NCI-H146 (cell line): ENCODE measurements around the gene HACD3.
"Not testable (repeated sequence)": the region's sequence is repeated elsewhere in the genome, so short reads cannot be mapped to it uniquely, and the experiment has no call there.

ENCODE experiments used
- DNase-seq: peaks from one replicate; lab custom pipeline; 2025; lab: John Stamatoyannopoulos, UW

HACD3 gene

DNA sequence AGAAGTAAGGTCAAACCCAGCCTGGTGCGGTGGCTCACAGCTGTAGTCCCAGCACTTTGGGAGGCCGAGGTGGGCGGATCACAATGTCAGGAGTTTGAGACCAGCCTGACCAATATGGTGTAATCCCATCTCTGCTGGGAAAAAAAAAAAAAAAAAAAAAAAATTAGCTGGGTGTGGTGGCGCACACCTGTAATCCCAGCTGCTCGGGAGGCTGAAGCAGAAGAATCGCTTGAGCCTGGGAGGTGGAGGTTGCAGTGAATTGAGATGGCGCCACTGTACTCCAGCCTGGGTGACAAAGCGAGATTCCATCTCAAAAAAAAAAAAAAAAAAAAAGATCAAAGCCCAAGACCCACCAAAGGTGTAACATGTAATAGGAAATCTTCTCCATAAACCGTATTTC is 19.0 kb downstream of the HACD3 start:
- not testable (repeated sequence) for DNase-seq

DNA sequence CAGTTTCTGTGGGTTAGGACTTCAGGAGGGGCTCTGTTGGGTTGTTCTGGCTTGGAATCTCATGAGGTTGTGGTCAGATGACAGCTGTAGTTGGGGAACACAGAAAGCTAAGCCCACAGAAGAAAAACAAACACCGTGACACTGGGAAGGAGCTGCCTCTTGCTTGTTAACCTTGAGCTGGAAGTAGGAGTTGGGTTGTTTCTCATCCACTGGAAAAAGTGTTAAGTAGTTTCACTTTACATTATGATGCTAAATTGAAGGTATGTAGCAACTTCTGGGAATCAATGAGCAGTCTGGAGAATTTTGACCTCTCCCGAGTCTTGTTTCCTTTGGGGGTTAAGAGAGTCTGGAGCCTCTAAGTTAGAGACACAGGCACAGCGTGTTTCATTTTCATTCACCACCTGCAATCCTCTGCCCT is 20.4 kb downstream of the HACD3 start:
- no peak for DNase-seq

DNA sequence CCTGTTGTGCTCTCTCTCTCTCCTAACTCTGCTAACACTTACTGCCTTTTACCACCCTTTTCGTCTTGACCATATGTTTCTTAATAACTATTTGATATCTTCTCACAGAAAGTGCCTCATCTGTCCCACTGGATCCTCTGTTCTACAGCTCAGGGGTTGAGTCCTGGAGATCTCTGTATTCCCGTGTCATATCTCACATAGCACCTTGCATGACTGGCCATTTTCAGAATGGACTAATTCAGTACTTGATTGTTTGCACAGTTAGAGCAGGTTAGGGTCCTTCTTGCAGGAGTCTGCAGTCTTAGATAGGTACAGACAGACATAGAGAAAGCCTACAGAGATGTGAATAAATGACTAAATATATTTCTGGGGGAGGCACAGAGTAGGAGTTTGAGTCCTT is 20.9 kb downstream of the HACD3 start:
- DNase-seq: no peak

DNA sequence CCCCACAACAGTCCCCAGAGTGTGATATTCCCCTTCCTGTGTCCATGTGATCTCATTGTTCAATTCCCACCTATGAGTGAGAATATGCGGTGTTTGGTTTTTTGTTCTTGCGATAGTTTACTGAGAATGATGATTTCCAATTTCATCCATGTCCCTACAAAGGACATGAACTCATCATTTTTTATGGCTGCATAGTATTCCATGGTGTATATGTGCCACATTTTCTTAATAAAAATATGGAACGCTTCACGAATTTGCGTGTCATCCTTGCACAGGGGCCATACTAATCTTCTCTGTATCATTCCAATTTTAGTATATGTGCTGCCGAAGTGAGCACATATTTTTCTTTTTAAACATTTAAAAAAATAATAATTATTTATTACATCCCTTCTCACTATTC is 22.6 kb downstream of the HACD3 start:
- not testable (repeated sequence) for DNase-seq

DNA sequence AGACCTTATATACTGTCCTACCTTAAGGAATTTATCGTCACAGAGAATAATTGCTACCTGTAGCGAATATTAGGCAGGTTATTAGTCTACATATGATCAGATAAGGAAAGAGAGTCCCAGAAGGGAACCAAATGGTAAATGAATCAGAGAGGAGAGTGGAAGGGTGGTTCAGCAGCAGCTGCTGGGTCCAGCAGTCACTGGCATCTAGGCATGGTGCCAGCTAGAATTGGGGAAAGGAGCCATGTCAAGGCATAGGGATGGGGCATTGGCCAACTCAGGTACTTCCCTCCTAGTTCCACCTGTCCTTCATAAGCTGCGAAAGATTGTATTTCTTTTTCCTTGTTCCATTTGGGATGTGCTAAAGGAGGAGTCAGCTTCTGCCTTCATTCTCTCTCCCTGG is 23.4 kb downstream of the HACD3 start:
- no peak for DNase-seq

DNA sequence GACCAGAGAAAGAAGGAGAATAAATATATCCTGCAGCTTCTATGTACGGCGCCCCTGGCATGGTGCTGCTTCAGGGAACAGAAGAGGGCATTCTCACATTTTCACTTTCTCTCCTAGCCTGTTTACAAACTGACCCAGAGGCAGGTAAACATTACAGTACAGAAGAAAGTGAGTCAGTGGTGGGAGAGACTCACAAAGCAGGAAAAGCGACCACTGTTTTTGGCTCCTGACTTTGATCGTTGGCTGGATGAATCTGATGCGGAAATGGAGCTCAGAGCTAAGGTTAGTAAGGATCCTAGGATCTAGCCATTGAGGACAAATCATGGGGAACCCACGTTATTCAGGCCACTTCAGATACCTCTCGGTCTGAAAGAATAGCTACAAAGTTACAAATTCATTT is 26.4 kb downstream of the HACD3 start:
- no peak for DNase-seq

DNA sequence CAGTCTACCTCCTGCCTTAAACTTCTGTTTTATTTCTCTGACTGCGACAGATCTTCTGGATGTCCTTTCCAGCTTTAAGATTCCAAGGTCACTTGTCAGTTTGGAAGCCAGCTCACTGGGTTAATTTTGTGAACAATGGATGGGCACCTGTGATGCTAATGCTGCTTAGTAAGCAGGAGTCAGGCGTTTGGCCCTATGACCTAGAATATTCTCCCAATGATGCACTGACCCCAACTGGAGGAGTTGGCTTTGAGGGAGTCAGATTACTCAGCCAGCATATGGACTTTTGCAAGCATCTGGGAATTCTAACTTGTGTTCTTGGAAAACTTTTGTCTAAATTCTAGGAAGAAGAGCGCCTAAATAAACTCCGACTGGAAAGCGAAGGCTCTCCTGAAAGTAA is 28.1 kb downstream of the HACD3 start:
- no peak for DNase-seq

DNA sequence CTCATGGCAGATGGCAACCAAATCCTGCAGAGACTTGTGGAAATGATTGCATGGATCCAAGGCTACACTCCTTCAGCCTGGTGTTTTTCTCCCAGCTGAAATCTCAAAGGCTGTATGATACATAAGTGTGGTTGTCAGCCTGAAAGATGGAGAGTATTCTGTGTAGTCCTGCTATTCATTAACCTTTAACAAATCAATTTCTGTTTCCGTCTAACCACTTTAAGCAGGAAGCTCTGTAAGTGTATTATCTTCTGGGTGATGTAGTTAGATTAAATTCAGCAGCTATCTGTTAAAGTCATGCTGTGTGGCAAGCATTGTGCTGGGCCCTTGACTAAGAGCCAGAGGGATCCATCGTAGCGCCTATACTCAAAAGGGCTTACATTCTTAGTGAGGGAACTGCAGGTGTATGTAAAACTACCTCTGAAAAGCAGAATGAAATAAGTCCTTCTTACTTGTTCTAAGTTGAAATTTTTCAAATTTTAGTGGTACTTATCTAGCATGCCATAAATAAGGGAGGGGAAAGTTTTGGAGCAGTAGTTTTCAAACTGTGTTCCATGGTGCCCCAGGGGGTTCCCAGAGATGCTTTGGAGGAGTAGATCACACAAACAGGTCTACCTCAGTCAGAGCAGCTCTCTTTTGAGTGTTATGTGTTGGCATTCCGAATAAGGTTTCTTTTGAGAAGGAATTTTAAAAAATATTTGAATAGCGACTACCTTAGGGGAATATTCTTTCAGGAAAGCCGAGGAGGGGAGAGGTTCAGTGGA is 28.9 kb downstream of the HACD3 start:
- no peak for DNase-seq

DNA sequence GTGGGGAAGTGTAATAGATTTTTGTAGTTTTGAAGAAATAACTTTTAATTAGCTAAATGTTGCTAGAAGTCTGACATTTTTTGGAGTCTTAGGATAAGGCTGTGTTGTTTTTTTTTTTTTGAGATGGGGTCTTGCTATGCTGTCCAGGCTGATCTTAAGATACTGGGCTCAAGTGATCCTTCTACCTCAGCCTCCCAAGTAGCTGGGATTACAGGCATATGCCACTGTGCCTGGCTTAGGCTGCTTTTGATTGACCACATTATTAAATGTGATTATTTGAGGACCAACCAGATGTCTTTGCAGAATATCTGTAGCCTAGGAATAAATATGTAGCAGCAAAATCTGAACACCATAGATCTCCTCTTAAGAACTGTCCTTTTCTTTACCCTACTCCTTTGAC is 29.7 kb downstream of the HACD3 start:
- DNase-seq: no peak

DNA sequence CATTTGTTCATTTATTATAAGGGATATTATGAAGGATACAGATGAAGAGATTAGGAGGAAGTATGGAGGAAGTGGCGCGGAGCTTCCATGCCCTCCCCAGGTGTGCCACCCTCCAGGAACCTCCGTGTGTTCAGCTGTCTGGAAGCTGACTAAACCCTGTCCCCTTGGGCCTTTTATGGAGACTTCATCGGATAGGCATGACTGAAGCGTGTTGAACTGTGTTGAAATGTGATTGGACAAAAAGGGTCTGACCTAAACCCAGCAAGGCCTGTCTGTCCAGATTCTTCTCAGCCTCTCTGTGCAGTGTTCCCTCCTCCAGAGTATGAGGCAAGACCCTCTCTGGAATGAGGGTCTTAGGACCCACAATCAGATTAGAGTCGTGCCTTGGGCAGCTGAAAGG is 31.7 kb downstream of the HACD3 start:
- no peak for DNase-seq

DNA sequence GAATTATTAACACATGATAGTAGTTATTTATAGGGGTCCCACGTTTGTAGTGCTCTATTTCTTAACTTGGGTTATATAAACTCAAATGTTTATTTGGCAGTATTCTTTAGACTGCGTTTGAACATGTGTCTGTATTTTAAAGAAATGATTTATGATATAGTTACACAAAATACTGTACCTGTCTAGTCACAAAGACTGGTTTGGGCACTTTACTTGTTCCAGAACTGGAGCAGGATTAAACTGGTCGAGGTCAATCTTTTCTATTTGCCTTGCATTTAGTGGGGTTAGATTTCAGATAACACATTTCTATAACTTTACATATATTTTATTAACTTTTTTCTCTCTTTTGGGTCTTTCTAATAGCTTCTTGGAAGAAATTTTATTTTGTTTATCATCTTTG is 39.5 kb downstream of the HACD3 start:
- DNase-seq: no peak

DNA sequence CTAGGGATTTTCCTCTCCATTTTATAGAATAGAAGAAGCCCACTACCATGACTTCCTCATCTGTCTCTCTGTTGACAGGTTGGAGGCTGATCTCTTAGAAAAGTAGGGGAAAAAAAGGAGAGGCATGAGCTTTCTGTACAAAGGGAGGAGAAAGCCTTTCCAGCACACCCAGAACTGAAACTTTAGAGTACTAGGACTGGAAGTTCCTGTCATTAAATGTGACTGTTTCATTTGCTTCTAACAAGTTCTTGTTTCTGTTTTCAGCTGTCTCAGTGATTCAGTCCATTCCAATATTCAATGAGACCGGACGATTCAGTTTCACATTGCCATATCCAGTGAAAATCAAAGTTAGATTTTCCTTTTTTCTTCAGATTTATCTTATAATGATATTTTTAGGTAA is 41.7 kb downstream of the HACD3 start:
- DNase-seq: no peak

DNA sequence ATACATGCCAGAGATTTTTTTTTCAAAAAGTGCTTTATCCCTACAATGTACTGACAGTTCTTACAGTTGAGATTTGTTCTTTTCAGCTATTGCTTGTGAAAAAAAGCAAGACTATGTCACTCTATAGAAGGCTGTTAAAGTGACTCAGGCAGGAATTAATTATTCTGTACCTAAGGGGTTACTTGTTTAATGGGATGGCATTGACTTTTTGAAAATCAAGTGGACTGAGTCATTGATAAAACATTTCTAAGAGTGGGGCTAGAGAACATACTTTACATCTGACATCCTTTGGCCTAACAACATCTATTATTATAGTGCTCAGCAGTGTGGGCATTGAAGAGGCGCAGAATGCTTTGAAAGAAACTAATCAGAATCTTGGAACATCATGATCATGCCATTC is 46.4 kb downstream of the HACD3 start:
- no peak for DNase-seq

DNA sequence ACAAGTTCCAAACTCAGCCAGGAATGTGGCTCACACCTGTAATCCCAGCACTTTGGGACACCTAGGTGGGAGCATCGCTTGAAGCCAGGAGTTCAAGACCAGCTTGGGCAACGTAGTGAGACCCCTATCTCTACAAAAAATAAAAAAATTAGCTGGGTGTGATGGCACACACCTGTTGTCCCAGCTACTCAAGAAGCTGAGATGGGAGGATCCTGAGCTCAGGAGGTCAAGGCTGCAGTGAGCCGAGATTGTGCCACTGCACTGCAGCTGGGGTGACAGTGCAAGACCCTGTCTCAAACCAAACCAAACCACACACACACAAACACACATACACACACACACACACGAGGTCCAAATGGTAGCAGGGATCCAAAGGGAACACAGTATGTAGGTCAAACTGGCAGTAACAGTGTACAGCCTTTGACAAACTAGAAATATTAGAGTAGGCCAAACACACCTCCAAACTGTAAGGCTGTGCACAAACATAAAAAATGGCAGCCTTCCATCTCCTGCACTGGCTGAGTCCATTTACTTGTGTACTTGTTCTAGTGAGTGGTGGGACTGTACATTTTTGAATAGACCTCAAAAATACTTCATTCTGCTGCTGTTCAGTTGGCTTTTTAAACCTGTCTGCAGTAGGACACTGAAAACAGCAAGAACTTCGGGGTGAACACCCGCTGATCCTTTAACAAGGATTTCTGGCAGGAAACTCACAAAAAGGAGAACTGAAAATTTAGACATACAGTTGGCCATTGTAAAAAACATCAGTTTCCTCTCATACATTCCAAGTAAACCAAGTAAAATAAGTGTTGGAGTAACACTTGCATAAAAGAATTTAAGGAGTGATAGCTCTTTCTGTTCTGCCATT is 47.1 kb downstream of the HACD3 start:
- no peak for DNase-seq

DNA sequence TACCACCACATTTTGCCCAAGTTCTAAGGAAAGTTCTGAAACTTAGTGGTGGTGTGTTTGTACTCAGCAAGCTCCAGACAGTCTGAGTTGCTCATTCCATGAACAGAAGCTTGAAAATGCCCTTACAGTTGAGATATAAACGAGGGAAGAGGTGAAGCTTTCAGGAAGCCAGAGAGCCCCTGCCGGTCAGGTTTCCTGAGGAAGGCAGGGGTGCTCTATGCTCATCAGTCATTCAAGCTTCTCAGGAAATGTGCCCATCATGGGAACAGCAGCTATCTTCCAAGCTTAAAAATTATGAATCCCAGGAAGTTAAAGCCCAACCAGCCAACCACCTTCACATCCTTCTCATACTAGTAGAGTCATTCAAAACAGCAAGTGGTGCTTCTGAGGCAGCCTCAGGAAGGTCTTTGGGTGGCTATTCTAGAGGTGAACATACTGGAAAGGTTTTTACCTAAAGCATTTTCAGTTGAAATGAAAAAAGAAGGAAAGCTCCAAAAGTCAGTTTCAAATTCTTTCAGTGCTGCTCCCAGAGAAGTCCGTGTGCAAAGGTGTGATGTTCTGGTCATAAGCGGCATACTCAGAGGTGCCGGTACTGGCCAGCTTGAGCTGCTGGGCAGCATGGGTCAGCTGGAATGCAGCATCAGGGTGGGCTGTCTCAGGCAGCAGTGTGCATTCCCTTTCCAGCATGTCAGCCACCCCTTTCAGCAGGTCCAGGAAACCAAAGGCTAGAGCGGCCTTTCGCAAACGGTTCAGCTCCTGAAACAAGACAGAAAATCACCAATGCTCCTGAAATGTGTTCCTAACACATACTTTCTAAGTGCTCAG is 48.9 kb downstream of the HACD3 start:
- DNase-seq: no peak

DNA sequence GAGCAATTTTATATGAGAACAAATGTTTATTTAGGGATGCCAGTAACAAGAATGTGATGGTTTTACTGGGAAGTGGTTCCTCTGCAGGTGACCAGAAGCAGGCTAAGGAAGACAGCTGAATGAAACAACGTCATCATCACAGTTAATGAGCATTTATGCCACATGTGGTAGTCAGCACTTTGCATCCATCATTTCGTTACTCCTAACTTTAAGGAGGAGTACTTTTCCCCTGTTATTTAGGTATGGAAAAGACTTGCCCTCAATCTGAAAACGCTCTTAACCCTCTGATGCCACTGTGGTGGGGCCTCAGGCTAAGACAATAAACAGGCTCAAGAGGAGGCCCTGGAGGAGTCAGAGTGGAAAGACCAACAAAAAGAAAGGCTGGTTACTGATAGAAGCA is 49.5 kb downstream of the HACD3 start:
- no peak for DNase-seq

DNA sequence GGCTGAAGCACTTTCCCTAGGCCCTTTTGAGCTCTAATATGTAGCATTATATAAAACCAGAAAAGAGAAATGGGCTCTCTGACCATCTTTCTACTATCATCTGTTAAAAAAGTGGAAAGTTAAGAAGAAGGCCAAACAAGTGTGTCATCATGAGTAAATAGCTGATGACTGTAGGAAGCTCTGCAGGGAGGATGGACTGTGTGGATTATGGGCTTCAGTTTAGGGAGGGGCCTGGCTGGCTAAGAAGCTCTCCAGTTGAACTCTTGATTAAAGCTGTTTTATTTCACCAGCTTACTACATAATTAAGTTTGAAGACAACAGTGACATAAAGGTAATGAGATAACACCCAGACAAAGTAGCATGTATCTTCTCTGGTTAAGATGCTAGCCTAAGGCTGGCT is 50.0 kb downstream of the HACD3 start:
- DNase-seq: no peak

DNA sequence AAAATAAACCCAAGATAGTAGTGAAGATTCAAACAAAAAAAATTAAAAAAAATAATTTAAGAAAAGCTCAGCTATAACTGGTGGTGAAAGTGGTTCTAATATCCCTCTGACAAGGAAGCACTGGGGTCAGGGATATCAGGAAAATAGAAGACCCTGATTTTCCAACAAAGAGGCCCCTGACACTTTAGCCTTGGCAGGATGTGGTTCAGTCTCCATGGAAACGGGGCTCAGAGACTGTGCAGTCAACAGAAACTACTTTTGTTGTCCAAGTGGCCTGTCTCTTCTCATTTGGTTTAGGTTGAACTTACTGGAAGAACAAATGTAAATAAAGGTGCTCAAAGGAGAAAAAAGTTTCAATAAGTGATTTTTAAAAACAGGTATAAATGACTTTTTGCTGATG is 53.4 kb downstream of the HACD3 start:
- DNase-seq: no peak

DNA sequence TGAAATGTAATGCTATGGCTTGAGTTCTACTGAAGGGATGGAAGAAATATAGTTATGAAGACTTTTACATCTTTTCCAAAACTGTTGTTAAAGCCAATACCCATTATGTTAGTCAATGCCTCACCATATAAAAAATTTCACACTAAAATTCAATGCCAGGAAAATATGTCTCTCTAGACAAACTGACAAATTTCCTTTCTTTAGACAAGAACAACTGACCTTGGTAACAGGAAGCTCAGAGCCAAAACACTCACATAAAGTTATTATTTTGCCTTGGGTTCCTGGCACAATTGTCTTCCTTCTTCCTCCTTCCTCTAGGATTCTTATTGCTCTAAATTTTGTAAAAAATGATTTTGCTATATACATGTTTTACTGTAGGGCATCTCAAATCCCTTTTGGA is 54.0 kb downstream of the HACD3 start:
- DNase-seq: no peak

DNA sequence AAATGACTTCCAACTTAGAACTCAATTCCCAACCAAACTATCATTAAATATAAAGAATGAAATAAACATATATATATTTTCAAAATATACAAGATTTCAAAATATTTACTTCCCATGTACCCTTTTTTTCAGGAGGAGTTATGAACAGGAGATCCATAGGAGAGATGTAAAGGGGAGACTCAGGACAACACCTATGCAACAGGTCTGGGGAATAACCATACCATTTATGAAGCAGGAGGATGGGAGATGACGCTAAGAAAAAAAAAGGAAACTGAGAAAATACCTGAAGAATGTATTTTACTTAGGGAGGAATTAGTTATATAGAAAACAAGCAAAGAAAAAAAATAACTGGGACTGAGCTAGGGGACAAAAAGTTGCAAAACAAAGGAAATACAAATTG is 56.8 kb downstream of the HACD3 start:
- no peak for DNase-seq

DNA sequence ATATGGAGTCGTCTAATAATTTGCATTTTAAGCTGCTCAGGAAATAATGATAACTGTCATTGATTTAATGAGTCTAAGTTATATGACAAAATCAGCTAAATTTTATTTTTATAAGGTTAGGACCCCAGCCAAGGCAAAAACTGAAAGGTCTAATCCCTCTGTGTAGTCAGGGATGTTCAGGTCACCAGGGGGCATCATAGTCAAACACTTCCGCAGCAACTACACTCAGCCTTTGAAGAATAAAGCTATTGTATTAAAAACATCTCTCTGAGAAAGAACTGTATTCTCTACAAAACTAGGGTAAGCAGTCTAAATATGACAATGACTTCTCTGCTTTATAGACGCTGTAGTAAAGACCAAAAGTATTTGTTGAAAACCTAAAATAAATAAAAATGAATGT is 65.7 kb downstream of the HACD3 start:
- no peak for DNase-seq

DNA sequence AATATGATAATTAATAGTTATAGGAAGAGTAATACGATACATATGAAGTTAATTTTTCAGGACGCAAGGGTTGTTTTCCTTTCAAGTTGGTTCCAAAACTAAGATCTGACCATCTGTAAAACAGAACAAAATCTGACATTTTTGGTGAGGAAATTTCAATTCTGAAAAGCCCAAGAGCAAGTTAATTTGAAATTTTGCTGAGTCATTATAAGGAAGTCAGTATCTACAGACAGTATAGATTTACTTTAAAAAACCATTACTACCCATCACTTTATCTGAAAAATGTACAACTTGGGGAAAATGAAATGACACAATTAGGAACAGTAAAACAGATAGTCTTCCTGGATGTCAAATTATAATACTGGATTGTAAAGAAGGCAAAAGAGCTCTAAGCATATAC is 68.2 kb downstream of the HACD3 start:
- DNase-seq: no peak

DNA sequence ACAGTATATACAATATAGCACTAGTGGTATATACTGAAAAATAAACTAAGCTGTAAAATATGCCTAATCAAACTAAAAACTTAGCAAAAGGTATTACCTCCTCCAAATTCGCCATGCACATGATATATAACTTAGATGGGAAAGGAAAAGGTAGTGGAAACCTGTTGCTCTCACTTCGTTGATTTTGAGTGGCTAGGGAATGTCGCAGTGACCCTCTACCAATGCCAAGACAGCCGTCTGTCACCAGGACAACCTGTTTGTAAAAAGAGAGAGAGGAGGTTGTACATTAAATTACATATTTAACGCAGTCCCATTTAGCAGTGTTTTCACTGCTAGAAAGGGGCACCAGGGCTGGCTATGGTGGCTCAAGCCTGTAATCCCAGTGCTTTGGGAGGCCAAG is 69.4 kb downstream of the HACD3 start:
- DNase-seq: no peak
